Astrocyte (in vitro differentiated cells and primary cell): ENCODE data around the gene FUT9. TPM values are rescaled to one million over a fixed set of nuclear protein-coding genes. Genes with fewer than 3 reads are reported as not detected.

ENCODE experiments used
- DNase-seq: peaks from one replicate; pipeline ENCODE4 v3.0.0-alpha.2; 2010; ENCODE audit warnings: low read depth
- FAIRE-seq: peaks from 2 replicates; lab custom pipeline; 2011; peaks lifted over from hg19 to GRCh38; lab: Jason Lieb, UNC
- H2AFZ ChIP-seq: 2 replicates; pipeline ENCODE4 v1.6.0; 2012; ENCODE audit warnings: low read depth, low read length, inconsistent platforms
- H3K27ac ChIP-seq: 2 replicates; pipeline ENCODE4 v1.5.1; 2011; ENCODE audit warnings: low read depth, low read length, inconsistent platforms
- H3K27me3 ChIP-seq: 2 replicates; pipeline ENCODE4 v1.6.0; 2011; ENCODE audit warnings: low read length, inconsistent platforms; ENCODE audit not compliant: insufficient read depth
- H3K36me3 ChIP-seq: 2 replicates; pipeline ENCODE4 v1.5.1; 2011; ENCODE audit warnings: low read length, inconsistent platforms; ENCODE audit not compliant: insufficient read depth
- H3K4me1 ChIP-seq: 2 replicates; pipeline ENCODE4 v1.5.1; 2011; ENCODE audit warnings: low read length, inconsistent platforms; ENCODE audit not compliant: insufficient read depth
- H3K4me2 ChIP-seq: 2 replicates; pipeline ENCODE4 v1.6.0; 2012; ENCODE audit warnings: low read length, inconsistent platforms
- H3K4me3 ChIP-seq: 2 replicates; pipeline ENCODE4 v1.5.1; 2011; ENCODE audit warnings: low read depth, mild to moderate bottlenecking, low read length, inconsistent platforms; ENCODE audit not compliant: insufficient read depth
- H3K79me2 ChIP-seq: 2 replicates; pipeline ENCODE4 v1.6.0; 2012; ENCODE audit warnings: mild to moderate bottlenecking, low read length, inconsistent platforms; ENCODE audit not compliant: insufficient read depth
- H3K9ac ChIP-seq: 2 replicates; pipeline ENCODE4 v1.6.0; 2012; ENCODE audit warnings: mild to moderate bottlenecking, low read length, inconsistent platforms
- H3K9me3 ChIP-seq: 2 replicates; pipeline ENCODE4 v1.5.1; 2012; ENCODE audit warnings: low read depth, mild to moderate bottlenecking, low read length, inconsistent platforms; ENCODE audit not compliant: insufficient read depth
- H4K20me1 ChIP-seq: 2 replicates; pipeline ENCODE4 v1.6.0; 2012; ENCODE audit warnings: low read length, inconsistent platforms; ENCODE audit not compliant: insufficient read depth
- H3K27ac Mint-ChIP-seq: one replicate; pipeline ENCODE4 v1.8.0; 2021; ENCODE audit warnings: mild to moderate bottlenecking, mixed read lengths; ENCODE audit not compliant: unreplicated experiment
- H3K27me3 Mint-ChIP-seq: one replicate; pipeline ENCODE4 v1.8.0; 2021; ENCODE audit warnings: low read depth, mixed read lengths; ENCODE audit not compliant: unreplicated experiment
- H3K36me3 Mint-ChIP-seq: one replicate; pipeline ENCODE4 v1.8.0; 2021; ENCODE audit warnings: low read depth, mixed read lengths; ENCODE audit not compliant: unreplicated experiment
- H3K4me1 Mint-ChIP-seq: one replicate; pipeline ENCODE4 v1.8.0; 2021; ENCODE audit warnings: low read depth, mixed read lengths; ENCODE audit not compliant: unreplicated experiment
- H3K4me3 Mint-ChIP-seq: one replicate; pipeline ENCODE4 v1.8.0; 2021; ENCODE audit warnings: mild to moderate bottlenecking, moderate library complexity, mixed read lengths; ENCODE audit not compliant: unreplicated experiment
- H3K9me3 Mint-ChIP-seq: one replicate; pipeline ENCODE4 v1.8.0; 2021; ENCODE audit warnings: mild to moderate bottlenecking, mixed read lengths; ENCODE audit not compliant: unreplicated experiment
- EZH2 ChIP-seq: IDR thresholded peaks from 2 replicates; pipeline ENCODE4 v1.6.1; 2012; ENCODE audit warnings: mild to moderate bottlenecking, low read length, inconsistent platforms; ENCODE audit not compliant: insufficient read depth
- total RNA-seq: library from RNA; stranded (reverse); gene quantifications from 2 replicates; pipeline ENCODE4 v1.2.1, GENCODE V29; 2021
- TF ChIP-seq, protein P1 (sequence below): IDR thresholded peaks from 2 replicates; pipeline ENCODE4 v1.5.1; 2011; ENCODE audit warnings: low read depth, mild to moderate bottlenecking, inconsistent platforms, low read length, moderate library complexity; ENCODE audit not compliant: insufficient read depth

The FUT9 gene
- total RNA-seq, 1 donor from 2014 or later: 0.20 TPM

DNA sequence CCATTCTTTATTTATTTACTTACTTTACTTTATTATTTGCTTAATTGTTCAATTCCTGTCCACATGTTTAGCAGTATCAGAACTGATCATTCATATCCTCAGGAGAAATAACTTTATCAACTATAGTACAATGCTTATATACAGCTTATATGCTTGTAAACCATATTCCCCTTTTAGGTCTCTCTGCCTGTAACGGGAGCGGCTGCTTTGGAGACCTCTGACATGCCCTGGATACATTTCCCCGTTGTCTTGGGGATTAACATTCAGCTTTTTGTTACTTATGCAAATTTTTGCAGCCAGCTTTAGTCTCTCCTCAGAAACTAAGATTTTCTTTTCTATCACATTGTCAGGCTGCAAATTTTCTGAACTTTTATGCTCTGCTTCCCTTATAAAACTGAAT is 17.6 kb upstream of the FUT9 start:
- Mint-ChIP-seq H3K27me3 (no peaks in the 10 kb centered on the region), H3K27ac (no peak overlapping the region), H3K4me3 (no peak overlapping the region)

DNA sequence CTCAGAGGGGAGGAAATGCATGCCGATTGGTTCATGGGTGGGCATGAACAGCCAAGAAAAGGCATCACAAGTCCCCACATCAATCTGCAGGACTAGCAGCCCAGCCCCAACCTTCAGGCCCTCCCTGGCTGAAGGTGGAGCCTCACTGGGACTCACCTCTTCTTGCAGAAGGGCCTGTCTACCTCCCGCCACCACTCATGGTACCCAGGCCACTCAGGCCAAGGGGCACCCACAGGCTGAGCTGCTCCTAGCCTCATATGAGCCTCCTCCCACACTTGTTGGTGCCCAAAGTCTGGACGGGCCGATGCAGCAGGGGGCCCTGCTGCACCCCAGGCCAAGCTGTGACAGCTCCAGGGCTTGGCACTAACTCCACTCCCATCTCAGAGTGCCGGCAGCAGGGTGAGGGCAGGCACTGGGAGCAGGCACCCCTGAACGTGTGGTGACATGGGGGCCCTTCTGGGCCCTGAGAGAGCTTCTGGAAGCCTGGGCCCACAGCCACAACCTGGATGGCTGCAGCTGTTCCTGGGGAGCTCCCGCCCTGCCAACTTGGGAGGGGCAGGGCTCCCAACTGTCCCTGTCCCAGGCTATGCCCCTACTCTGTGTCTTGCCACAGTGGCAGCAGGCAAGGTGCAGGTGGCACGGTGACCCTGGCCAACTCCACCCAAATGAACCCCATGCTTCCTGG is 13.7 kb upstream of the FUT9 start:
- H3K9me3 ChIP-seq: no peaks in the 10 kb centered on the region
- no peak for FAIRE-seq
- H3K36me3 ChIP-seq: no peaks in the 10 kb centered on the region

More for the DNA sequence above, 17.6 kb upstream of the FUT9 start:
- no peaks in the 10 kb centered on the region for H3K27me3 ChIP-seq
- H3K36me3 ChIP-seq: no peaks in the 10 kb centered on the region
- H3K79me2 ChIP-seq: no peaks in the 10 kb centered on the region
- no peak overlapping the region for H3K9ac ChIP-seq
- no peaks in the 10 kb centered on the region for H3K9me3 ChIP-seq
- no peak overlapping the region for H2AFZ ChIP-seq
- no peak overlapping the region for H3K27ac ChIP-seq
- TF ChIP-seq, protein P1, sequence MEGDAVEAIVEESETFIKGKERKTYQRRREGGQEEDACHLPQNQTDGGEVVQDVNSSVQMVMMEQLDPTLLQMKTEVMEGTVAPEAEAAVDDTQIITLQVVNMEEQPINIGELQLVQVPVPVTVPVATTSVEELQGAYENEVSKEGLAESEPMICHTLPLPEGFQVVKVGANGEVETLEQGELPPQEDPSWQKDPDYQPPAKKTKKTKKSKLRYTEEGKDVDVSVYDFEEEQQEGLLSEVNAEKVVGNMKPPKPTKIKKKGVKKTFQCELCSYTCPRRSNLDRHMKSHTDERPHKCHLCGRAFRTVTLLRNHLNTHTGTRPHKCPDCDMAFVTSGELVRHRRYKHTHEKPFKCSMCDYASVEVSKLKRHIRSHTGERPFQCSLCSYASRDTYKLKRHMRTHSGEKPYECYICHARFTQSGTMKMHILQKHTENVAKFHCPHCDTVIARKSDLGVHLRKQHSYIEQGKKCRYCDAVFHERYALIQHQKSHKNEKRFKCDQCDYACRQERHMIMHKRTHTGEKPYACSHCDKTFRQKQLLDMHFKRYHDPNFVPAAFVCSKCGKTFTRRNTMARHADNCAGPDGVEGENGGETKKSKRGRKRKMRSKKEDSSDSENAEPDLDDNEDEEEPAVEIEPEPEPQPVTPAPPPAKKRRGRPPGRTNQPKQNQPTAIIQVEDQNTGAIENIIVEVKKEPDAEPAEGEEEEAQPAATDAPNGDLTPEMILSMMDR: no peak
- TF ChIP-seq EZH2: no peak
- H3K4me3 ChIP-seq: no peak overlapping the region
- Mint-ChIP-seq H3K4me1 (no peaks in the 10 kb centered on the region), H3K36me3 (no peaks in the 10 kb centered on the region), H3K9me3 (peaks cover 5% of the 10 kb centered on the region)
- no peak for FAIRE-seq
- DNase-seq: no peak
- no peak overlapping the region for H3K4me2 ChIP-seq
- no peaks in the 10 kb centered on the region for H3K4me1 ChIP-seq
- H4K20me1 ChIP-seq: no peaks in the 10 kb centered on the region

DNA sequence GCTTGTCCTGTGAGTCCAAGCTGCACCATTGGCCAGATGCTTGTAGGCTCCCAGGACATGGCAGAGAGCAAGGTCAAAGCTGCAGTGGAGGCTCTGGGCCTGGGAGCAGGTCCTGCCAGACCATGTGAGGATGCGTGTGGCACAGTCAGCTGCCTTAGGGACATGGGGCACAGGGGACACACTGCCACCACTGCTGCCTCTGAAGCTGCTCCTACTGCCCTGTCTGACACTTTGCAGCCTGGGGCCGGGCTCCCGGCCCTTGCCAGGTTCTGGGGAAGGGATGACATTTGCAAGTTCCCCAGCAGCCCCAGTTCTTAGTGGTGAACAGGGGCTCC is 13.2 kb upstream of the FUT9 start:
- H3K4me1 ChIP-seq: no peaks in the 10 kb centered on the region
- no peak for DNase-seq
- no peak overlapping the region for H3K27ac Mint-ChIP-seq
- H3K4me3 Mint-ChIP-seq: no peak overlapping the region
- FAIRE-seq: no peak
- no peak overlapping the region for H2AFZ ChIP-seq
- peaks cover 5% of the 10 kb centered on the region for H3K9me3 Mint-ChIP-seq
- no peaks in the 10 kb centered on the region for H4K20me1 ChIP-seq
- no peaks in the 10 kb centered on the region for H3K79me2 ChIP-seq
- no peaks in the 10 kb centered on the region for H3K4me1 Mint-ChIP-seq
- H3K4me3 ChIP-seq: no peak overlapping the region
- H3K36me3 ChIP-seq: no peaks in the 10 kb centered on the region
- no peaks in the 10 kb centered on the region for H3K9me3 ChIP-seq
- no peaks in the 10 kb centered on the region for H3K27me3 ChIP-seq
- H3K9ac ChIP-seq: no peak overlapping the region
- no peaks in the 10 kb centered on the region for H3K27me3 Mint-ChIP-seq
- no peak overlapping the region for H3K27ac ChIP-seq
- no peak for TF ChIP-seq EZH2
- TF ChIP-seq, protein P1: no peak
- H3K4me2 ChIP-seq: no peak overlapping the region
- H3K36me3 Mint-ChIP-seq: no peaks in the 10 kb centered on the region

More for the DNA sequence above, 13.7 kb upstream of the FUT9 start:
- H3K4me1 ChIP-seq: no peaks in the 10 kb centered on the region
- Mint-ChIP-seq H3K9me3 (peaks cover 5% of the 10 kb centered on the region), H3K36me3 (no peaks in the 10 kb centered on the region), H3K27me3 (no peaks in the 10 kb centered on the region), H3K4me3 (no peak overlapping the region), H3K4me1 (no peaks in the 10 kb centered on the region), H3K27ac (no peak overlapping the region)
- H3K9ac ChIP-seq: no peak overlapping the region
- no peak overlapping the region for H3K4me2 ChIP-seq
- H3K79me2 ChIP-seq: no peaks in the 10 kb centered on the region
- no peak overlapping the region for H2AFZ ChIP-seq
- no peak for DNase-seq
- H3K4me3 ChIP-seq: no peak overlapping the region
- TF ChIP-seq, protein P1: no peak
- no peak for TF ChIP-seq EZH2
- H3K27ac ChIP-seq: no peak overlapping the region
- H3K27me3 ChIP-seq: no peaks in the 10 kb centered on the region
- no peaks in the 10 kb centered on the region for H4K20me1 ChIP-seq
